Endometrium (tissue), 2 donors: ENCODE measurements around the gene ADPRH.

Source experiments
- FAIRE-seq: peaks from 2 replicates; lab custom pipeline; 2012; peaks lifted over from hg19 to GRCh38; lab: Jason Lieb, UNC
- donor health status: control.
- donor health status: control.

Gene ADPRH

DNA sequence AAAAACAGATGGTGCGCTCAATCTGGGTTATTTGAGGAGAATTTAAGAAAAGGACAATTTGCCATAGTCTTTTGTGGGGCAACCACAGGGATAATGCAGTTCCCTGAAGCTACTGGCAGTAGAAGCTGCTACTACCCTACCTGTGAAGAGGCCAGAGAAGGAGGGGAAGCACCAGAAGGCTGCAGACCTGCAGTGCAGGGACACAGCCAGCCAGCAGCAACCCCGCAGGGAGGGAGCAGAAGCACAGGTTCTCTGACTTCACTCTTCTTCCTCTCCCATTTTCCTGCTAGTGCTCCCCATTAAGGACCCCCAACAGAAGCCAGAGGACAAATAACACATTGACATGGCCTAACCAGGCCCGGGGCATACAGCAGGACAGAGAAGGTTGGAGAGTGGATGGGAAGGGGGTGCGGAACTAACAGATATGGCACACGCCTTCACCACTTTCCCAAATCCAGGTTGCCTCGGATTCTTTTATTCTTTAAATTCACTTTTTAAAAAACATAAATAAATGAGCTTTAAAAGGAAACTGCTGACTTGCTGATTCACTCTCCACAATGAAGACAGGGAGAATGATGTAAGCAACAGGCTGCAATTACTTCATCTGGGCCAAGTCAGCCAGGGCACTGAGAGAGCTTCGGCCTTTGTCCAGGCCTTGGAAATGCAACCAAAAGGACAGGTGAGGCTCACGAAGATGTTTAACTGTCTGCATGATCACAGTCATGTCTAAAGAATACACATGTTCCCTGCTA is 51.0 kb downstream of the ADPRH start:
- no peak for FAIRE-seq

- FAIRE-seq, result no peak
These were observed 51.6 kb downstream of the ADPRH start for GRCh38 chr3:119630880-119631329.

DNA sequence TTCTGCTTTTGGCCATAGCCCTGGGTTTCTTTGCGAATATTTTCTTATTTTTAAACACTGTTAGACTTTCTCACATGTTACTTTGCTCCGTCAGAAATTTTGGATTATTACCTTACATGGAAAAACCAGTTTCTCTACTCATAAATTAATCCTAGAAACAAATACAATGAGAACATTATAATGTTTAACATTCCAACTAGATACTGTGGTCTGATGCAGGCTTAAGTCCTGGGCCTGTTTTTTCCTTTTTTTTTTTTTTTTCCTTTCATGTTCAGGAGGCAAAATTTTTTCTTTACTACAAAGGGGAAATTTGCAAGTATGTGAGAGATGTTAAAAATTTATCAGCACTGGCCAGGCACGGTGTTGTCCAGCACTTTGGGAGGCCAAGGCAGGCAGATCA is 52.2 kb downstream of the ADPRH start:
- peak; percentile 57 for FAIRE-seq

DNA sequence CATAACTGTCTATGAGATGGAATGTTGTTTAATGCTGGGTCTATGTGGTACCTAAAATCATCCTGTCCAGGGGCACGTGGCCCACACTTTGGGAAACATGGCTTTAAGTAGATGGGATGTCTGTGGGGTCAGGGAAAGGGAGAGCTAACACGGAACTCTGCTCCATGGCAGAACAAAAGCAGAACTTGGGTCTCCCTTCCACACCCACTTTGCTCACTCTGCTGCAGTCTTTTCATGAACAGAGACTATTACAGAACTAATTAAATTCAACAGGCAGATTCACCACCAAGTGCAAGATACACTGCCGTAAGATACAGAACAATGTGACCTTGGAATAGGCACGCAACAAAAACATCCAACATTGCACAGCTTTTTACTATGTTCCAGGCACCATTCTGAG is 52.9 kb downstream of the ADPRH start:
- no peak for FAIRE-seq

DNA sequence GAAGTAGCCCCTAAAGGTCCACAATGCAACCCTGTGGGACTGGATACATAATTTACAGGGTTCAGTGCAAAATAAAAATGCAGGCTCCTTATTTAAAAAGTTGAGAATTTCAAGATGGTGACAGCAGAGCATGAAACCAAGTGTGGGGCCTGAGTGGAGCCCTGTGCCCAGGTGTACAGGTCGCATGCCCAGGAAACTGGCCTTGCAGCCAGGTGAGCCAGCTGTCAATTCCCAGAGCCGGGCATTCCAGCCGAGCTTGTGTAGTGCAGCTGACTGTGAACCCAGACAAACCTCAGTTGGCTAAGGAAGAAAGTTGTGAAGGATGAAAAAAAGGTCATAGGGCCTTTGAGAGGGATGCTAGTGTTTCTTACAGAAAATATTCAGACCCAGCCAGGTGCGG is 53.5 kb downstream of the ADPRH start:
- no peak for FAIRE-seq

- FAIRE-seq, result no peak
These were observed 56.4 kb downstream of the ADPRH start for GRCh38 chr3:119635719-119636118.

GRCh38 chr3:119636249-119636648 is 57.0 kb downstream of the ADPRH start:
- FAIRE-seq, result no peak

DNA sequence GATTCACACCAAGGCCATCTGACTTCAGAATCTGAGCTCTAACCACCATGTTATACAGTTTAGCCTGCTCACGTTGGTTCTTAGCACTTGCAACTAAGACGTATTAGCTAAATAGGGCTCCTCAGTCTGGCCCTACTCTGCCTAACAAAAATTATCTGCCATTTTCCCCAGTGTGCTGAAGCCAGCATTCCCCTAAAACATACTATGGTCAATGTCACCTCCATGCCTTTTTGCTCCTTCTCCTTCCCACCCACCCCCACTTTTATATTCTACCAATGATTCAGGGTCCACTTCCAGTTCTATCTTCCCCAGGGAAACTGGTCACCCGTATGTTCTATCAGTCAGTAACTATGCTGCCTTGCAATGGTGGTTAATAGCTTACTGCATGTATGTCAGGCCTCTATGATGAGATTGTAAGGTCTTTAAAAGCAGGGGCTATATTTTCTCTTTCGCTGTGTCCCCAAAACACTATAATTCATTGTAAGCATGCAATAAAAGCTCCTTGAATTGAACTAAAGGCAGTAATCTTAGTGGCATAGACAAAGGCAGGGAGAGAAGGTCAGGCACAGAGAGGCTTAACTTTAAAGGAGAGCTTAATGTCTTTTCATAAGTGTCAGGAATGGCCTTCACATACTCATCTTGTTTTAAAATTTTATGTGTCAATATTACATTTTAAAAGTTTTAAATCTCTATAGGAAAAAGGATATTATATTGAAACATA is 57.8 kb downstream of the ADPRH start:
- FAIRE-seq, result no peak

DNA sequence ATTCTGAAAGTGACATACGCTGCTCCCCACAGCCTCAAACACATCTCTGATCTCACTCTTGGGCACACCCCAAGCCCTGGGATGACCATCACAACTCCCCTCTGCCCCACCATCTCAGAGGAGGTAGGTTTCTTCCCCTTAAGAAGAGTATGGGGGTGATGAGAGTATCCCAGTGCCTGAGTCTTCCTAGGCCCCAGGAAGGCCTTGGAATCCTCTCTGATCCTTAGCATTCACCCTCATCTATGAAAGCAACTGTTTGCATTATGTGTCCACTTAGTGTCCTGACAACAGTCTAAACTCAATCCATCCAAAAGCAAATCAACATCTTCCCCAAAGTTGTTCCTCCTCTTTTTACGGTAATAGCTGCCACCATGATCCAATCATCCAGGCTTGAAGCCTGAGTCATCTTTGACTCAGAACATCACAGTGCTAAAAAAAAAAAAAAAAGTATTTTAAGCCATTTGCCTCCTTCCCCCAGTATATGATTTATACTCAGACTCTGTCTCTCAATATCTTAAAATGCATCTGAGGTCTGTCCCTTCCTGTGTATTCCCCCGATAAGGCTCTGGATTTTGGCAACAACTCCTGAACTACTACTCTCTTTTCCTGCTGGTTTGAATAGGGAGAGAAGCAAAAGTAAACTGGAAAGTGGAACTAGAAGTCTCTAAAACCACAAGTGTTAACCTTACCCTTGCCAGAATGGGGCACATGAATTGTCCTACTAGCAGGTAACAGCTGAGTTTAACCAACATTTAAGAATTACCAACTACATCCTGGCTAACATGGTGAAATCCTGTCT is 58.6 kb downstream of the ADPRH start:
- FAIRE-seq, result no peak
